Bronchial epithelial cell (primary cell): Measurements from ENCODE around the gene DBT. TPM values are rescaled to one million over a fixed set of nuclear protein-coding genes. Genes with fewer than 3 reads are reported as not detected.
"Not testable (repeated sequence)": the region's sequence is repeated elsewhere in the genome, so short reads cannot be mapped to it uniquely, and the experiment has no call there.

Experiments used
- DNase-seq: peaks from one replicate; pipeline ENCODE4 v3.0.0-alpha.2; 2010; ENCODE audit warnings: low read depth
- FAIRE-seq: peaks from 2 replicates; lab custom pipeline; 2011; peaks lifted over from hg19 to GRCh38; lab: Jason Lieb, UNC
- H3K27me3 ChIP-seq: 2 replicates; pipeline ENCODE4 v1.5.1; 2011; ENCODE audit warnings: low read length; ENCODE audit not compliant: control insufficient read depth, insufficient read depth
- H3K36me3 ChIP-seq: 2 replicates; pipeline ENCODE4 v1.5.1; 2011; ENCODE audit warnings: low read length; ENCODE audit not compliant: control insufficient read depth, insufficient read depth
- H3K4me3 ChIP-seq: 2 replicates; pipeline ENCODE4 v1.5.1; 2011; ENCODE audit warnings: mild to moderate bottlenecking, low read depth, low read length, control low read depth
- CTCF ChIP-seq: IDR thresholded peaks from 2 replicates; pipeline ENCODE4 v1.5.1; 2011; ENCODE audit warnings: mild to moderate bottlenecking, moderate library complexity, low read length, control low read depth, inconsistent platforms; ENCODE audit not compliant: insufficient read depth, severe bottlenecking
- total RNA-seq: library from RNA; depleted of rRNA; stranded (reverse); fragments of >200 nt; gene quantifications from 2 replicates; pipeline ENCODE4 v1.2.1, GENCODE V29; 2014

Gene DBT
- total RNA-seq, 1 donor from 2014 or later, result 3.7 TPM

DNA sequence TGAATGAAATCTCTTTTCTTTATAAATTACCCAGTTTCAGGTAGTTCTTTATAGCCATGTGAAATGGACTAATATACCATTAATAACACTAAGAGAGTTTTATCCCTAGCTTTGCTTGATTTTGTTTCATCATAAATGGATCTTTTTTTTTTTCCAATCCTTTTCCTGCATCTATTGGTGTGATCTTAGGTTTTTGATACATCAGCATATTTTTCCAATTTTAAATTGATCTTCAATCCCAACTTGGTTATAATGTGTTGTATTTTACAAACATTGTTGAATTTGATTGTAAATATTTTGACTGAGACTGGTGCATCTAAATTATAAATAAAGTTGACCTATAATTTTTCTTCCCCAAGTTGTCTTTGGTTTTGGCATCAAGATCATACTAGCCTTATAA, 12.1 kb upstream of the DBT start:
- no peak for DNase-seq
- Histone ChIP-seq H3K36me3 (no peaks in the 10 kb centered on the region), H3K27me3 (no peaks in the 10 kb centered on the region), H3K4me3 (no peak overlapping the region)
- no peak for FAIRE-seq
- TF ChIP-seq CTCF, result no peak

GRCh38 chr1:100258427-100258826, 8.8 kb upstream of the DBT start:
- H3K36me3 ChIP-seq, H3K27me3 ChIP-seq, FAIRE-seq, DNase-seq, H3K4me3 ChIP-seq: not testable (repeated sequence)

DNA sequence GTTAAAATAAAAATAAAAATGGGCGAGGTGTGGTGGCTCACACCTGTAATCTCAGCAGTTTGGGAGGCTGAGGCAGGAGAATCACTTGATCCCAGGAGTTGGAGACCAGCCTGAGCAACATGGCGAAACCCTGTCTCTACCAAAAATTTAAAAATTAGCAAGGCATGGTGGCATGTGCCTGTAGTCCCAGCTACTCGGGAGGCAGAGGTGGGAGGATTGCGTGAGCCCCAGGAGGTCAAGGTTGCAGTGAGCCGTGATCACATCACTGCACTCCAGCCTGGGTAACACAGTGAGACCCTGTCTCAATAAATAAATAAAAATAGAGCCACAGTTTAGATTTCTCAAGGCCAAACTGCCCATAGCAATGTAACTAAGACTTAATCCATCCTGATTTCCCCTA, 6.6 kb upstream of the DBT start:
- not testable (repeated sequence) for FAIRE-seq, DNase-seq, H3K27me3 ChIP-seq, H3K36me3 ChIP-seq, H3K4me3 ChIP-seq

GRCh38 chr1:100253552-100253951, 3.9 kb upstream of the DBT start:
- Histone ChIP-seq H3K36me3 (no peaks in the 10 kb centered on the region), H3K27me3 (no peaks in the 10 kb centered on the region), H3K4me3 (no peak overlapping the region)
- no peak for TF ChIP-seq CTCF
- no peak for DNase-seq
- FAIRE-seq, result no peak

DNA sequence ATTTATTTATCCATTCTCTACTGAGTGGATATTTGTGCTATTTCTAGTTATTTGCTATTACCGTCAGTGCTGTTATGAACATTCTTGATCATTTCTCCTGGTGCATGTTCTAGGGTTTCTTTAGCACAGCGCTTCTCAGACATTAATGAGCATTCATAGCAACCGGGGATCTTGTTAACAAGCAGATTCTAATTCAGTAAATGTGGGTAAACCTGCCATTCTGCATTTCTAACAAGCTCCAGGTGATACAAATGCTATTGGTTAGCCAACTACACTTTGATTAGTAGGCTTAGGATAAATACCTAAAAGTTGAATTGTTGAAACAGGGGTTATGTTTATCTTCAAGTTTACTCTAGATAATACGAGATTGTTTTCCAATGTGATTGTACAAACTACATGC, 3.3 kb upstream of the DBT start:
- Histone ChIP-seq H3K36me3 (no peaks in the 10 kb centered on the region), H3K4me3 (no peak overlapping the region), H3K27me3 (no peaks in the 10 kb centered on the region)
- no peak for FAIRE-seq
- peak; percentile 27 for DNase-seq
- TF ChIP-seq CTCF, result no peak

- Histone ChIP-seq H3K4me3 (no peak overlapping the region), H3K27me3 (no peaks in the 10 kb centered on the region), H3K36me3 (no peaks in the 10 kb centered on the region)
- DNase-seq (no peak), FAIRE-seq (no peak)
- TF ChIP-seq CTCF, result no peak
These were observed 1.2 kb upstream of the DBT start for GRCh38 chr1:100250807-100251206.

GRCh38 chr1:100250264-100250663, 630 bp upstream of the DBT start:
- peak overlapping the region; percentile 64 for H3K4me3 ChIP-seq
- no peak for FAIRE-seq
- no peak for TF ChIP-seq CTCF
- H3K27me3 ChIP-seq, result no peaks in the 10 kb centered on the region
- H3K36me3 ChIP-seq, result no peaks in the 10 kb centered on the region
- no peak for DNase-seq
